H4 (cell line): ENCODE results near the gene FTCD. TPM values are rescaled to one million over a fixed set of nuclear protein-coding genes. Genes with fewer than 3 reads are reported as not detected.

Experiments used
- DNase-seq: peaks from one replicate; pipeline ENCODE4 v3.0.0-alpha.2; 2015; ENCODE audit warnings: low spot score
- total RNA-seq: library from RNA; depleted of rRNA; stranded (reverse); fragments of >200 nt; shearing (Covaris generic); gene quantifications from 2 replicates; pipeline ENCODE4 v1.2.3, GENCODE V29; 2014; rRNA removed

Gene FTCD
- total RNA-seq, 1 experiment from 2014 or later: 0.41 TPM

DNA sequence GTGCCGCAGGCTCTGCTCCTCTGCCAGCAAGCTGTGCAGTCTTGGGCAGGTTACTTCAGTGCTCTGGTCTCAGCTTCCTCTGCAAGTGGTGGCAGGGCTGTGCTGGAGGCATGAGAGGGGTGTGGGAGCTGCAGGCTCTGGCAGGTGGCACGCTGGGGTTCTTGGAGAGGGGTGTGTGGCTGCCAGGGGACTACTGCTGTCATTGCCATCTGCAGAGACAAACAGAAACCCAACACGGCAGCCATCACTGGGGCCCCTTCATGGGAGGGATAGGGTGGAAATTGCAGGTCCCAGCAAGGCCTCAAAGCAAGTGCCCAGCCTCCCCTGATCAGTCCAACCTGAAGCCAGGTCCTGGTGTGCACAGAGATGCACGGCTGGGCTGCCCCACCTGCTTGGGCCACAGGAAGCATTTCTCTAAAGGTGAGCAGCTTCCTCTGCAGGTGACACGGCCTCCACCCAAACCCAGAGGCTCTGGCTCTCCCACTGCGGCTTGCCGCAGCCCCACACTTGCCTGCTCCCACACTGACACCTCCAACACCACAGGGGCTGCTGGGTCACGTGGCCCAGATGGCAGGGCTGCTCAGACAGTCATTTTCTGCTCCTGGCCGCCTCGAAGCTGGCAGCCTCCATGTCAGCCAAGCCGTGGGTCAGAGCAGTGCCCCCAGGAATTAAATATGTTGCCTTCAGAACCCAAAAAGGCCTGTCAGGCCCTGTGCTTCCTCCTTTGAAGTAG is 61.5 kb downstream of the FTCD start:
- DNase-seq: no peak

DNA sequence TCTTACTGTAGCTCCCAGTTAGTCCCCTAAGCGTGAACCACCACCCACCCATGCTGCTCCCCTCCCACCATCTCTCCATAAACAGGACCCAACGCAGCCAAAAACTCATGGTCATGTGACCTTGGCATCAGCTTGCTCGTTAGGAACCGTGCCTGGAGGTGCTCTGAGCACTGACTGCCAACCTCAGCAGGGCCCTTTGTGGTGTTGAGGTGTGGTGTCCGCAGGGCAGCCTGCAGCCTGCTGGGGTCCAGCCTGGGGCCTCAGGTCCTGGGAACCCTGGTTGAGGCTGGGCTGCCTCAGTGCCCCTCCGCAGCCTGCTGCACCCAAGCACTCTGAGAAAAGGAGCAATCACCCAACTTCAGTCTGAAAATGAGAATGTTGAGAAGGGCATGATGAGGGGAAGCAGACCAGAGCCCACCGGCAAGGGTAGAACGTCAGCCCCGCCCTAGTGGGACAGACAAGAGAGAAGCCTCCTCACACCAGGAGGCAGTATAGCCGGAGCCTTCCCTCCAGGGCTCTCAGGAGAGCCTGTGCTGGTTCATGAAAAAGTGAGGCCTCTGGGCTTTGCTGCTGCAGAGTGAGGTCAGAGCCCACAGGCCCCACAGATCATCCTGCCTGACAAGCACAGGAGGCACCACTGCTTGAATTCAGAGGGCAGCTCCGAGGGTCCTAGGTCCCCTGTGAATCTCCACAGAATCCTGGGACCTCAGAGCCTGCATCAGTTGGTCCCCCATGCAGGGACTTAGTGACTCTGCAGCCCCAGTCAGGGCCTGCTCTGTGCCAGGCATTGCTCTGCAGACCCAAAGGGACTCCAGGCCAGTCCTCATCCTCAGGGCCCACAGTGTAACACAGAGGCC is 62.3 kb downstream of the FTCD start:
- DNase-seq: peak; percentile 3

- peak; percentile 70 for DNase-seq
Observed at GRCh38 chr21:46092026-46092764, 63.2 kb downstream of the FTCD start.

DNA sequence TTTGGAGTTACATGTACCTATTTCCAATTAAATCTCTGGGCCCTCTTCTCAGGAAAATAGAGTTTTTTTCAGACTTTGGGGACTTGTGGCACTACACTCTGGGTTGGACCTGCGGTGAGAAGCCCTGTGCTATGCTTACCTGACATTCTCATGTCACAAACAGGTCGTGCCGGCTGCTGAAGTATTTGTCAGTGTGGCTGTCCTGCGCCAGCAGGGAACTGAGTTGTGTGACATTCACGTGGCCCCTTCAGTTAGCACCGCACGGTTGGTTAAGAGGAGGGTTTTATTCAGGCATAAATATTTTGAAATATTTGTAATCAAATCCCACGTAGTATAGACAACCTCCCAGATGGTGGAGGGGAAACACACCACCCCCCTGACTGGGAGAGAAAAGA is 63.8 kb downstream of the FTCD start:
- peak; percentile 7 for DNase-seq

- DNase-seq: no peak
Observed at GRCh38 chr21:46091118-46091517, 64.3 kb downstream of the FTCD start.

- no peak for DNase-seq
Observed at GRCh38 chr21:46089285-46089684, 66.1 kb downstream of the FTCD start.

GRCh38 chr21:46088189-46088588 is 67.2 kb downstream of the FTCD start:
- DNase-seq: no peak

DNA sequence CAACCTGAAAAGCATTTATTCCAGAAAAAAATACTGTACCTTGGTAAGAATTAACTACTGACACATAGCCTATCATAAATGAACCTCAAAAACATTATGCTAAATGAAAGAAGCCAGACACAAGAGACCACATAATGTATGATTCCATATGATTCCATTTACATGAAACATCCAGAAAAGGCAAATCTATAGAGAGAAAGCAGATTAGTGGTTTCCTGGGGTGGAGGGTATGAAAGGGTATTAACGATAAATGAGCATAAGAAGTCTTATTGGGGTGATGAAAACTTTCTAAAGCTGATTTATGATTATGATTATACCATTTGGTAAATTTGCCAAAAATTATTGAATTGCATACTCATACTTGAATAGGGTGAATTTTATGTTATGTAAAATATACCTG is 67.7 kb downstream of the FTCD start:
- DNase-seq: no peak

Other genes starting within 250 kb of the FTCD start
- gene COL6A1, start 173.8 kb downstream of the FTCD start, total RNA-seq: 29.6 and 34.1 TPM in 2 replicates
- 38.5 and 53.6 TPM in 2 replicates for gene COL6A2, start 57.5 kb downstream of the FTCD start, total RNA-seq
- gene SPATC1L, start 28.9 kb upstream of the FTCD start, total RNA-seq: 0.31 and 2.7 TPM in 2 replicates
- 27.1 and 46.4 TPM in 2 replicates for gene LSS, start 73.2 kb upstream of the FTCD start, total RNA-seq
- gene MCM3AP, start 130.0 kb upstream of the FTCD start, total RNA-seq: 41.7 and 48.9 TPM in 2 replicates
- gene YBEY, start 130.8 kb upstream of the FTCD start, total RNA-seq: 38.2 and 42.9 TPM in 2 replicates
- 7.7 and 11.9 TPM in 2 replicates for gene C21orf58, start 168.3 kb upstream of the FTCD start, total RNA-seq
- gene PCNT, start 168.6 kb upstream of the FTCD start, total RNA-seq: 5.2 and 8.1 TPM in 2 replicates